ENCODE measurements around the gene ACKR2. TPM values are rescaled to one million over a fixed set of nuclear protein-coding genes. Genes with fewer than 3 reads are reported as not detected.

Gene ACKR2
- total and polyA plus RNA-seq, 2 of the 13 experiments (the other 11 are each of a cell fraction or from before 2014, with no cell fraction given) = 1.1 to 1.9 TPM

- Histone ChIP-seq H3K27ac (ENCODE audit: extremely low read length, insufficient read depth, low read length) (no peak overlapping the region), H2AFZ (ENCODE audit: low read length) (no peak overlapping the region), H3K4me2 (ENCODE audit: low read depth, low read length) (no peak overlapping the region), H3K4me3 (replicated peaks in 1 of 3; ENCODE audit: insufficient read depth in 1 of 3, low read depth in 2 of 3, low read length in 3 of 3) (no peak overlapping the region), H3K9ac (ENCODE audit: insufficient read depth, low read depth, low read length) (no peak overlapping the region), H3K79me2 (ENCODE audit: insufficient read depth, low read length) (no peaks in the 10 kb centered on the region), H3K9me3 (ENCODE audit: low read length) (no peaks in the 10 kb centered on the region), H3K27me3 (ENCODE audit: control insufficient read depth in 1 of 2, insufficient read depth in 2 of 2, low read length in 2 of 2) (no peaks in the 10 kb centered on the region), H4K20me1 (ENCODE audit: insufficient read depth, low read length) (no peaks in the 10 kb centered on the region), H3K4me1 (ENCODE audit: insufficient read depth, low read length) (peaks cover 20% of the 10 kb centered on the region), H3K36me3 (replicated peaks in 1 of 2; ENCODE audit: control insufficient read depth in 1 of 2, insufficient read depth in 2 of 2, low read length in 2 of 2) (no peaks in the 10 kb centered on the region)
- POLR2A ChIA-PET = no interaction called here
- in situ Hi-C loops (cut with HindIII; ENCODE audit: extremely low pct_ligation_motif_present, low pct_unique_long_range_greater_than_20kb) (loop anchor here (5.0 to 25.0 kb wide), 3 partner anchors 41 to 599 kb away; partner anchors contain the start of gene CYP8B1), intact Hi-C loops (cut with micrococcal nuclease; ENCODE audit: unreplicated experiment) (no loop called here)
- no peak for TF ChIP-seq ZIK1 (CRISPR knock-in tag; IDR thresholded peaks at IDR 0.05; ENCODE audit: borderline replicate concordance, low read depth)
- no peak for TF ChIP-seq ZFY (CRISPR knock-in tag; IDR thresholded peaks at IDR 0.05)
- no peak for TF ChIP-seq GABPB1 (CRISPR knock-in tag; IDR thresholded peaks at IDR 0.05)
- no peak for TF ChIP-seq CENPT (CRISPR knock-in tag; IDR thresholded peaks at IDR 0.05; ENCODE audit: low read depth)
- ATAC-seq (no peak), DNase-seq (ENCODE audit: low spot score) (no peak), FAIRE-seq (no peak)
- no TSS peak for BruUV-seq (replicated peaks)
- 96% methylated on average over 5 of the region's 5 CpGs for WGBS (ENCODE audit: low lambda C conversion rate)
- CTCF ChIA-PET (ENCODE audit: low intra/inter-chr PET ratio, low total read pairs) = no interaction called here
These were observed 27.2 kb downstream of the ACKR2 start for GRCh38 chr3:42836150-42837123.

- Histone ChIP-seq H3K36me3 (replicated peaks in 1 of 2; ENCODE audit: control insufficient read depth in 1 of 2, insufficient read depth in 2 of 2, low read length in 2 of 2) (no peaks in the 10 kb centered on the region), H3K9ac (ENCODE audit: insufficient read depth, low read depth, low read length) (no peak overlapping the region), H3K9me3 (ENCODE audit: low read length) (no peaks in the 10 kb centered on the region), H3K4me3 (replicated peaks in 1 of 3; ENCODE audit: insufficient read depth in 1 of 3, low read depth in 2 of 3, low read length in 3 of 3) (no peak overlapping the region), H3K4me2 (ENCODE audit: low read depth, low read length) (no peak overlapping the region), H3K79me2 (ENCODE audit: insufficient read depth, low read length) (no peaks in the 10 kb centered on the region), H3K4me1 (ENCODE audit: insufficient read depth, low read length) (peaks cover 30% of the 10 kb centered on the region), H3K27ac (ENCODE audit: extremely low read length, insufficient read depth, low read length) (no peak overlapping the region), H2AFZ (ENCODE audit: low read length) (no peak overlapping the region), H3K27me3 (ENCODE audit: control insufficient read depth in 1 of 2, insufficient read depth in 2 of 2, low read length in 2 of 2) (no peaks in the 10 kb centered on the region), H4K20me1 (ENCODE audit: insufficient read depth, low read length) (no peaks in the 10 kb centered on the region)
- POLR2A ChIA-PET = no interaction called here
- in situ Hi-C loops (cut with HindIII; ENCODE audit: extremely low pct_ligation_motif_present, low pct_unique_long_range_greater_than_20kb) (loop anchor here (5.0 to 25.0 kb wide), 3 partner anchors 39 to 601 kb away; partner anchors contain the start of gene CYP8B1), intact Hi-C loops (cut with micrococcal nuclease; ENCODE audit: unreplicated experiment) (loop anchor here (2.0 kb wide), 1 partner anchor 42 kb away; no protein-coding TSS in a partner anchor)
- CTCF ChIA-PET (ENCODE audit: low intra/inter-chr PET ratio, low total read pairs) = interaction anchor here (1.4 to 1.6 kb wide), 2 partner anchors 43 to 57 kb away, joined by 9 to 12 read pairs; no protein-coding TSS in a partner anchor
- no peak for FAIRE-seq
- BruUV-seq (replicated peaks) = no TSS peak
- no peak for ATAC-seq
- no peak for DNase-seq (ENCODE audit: low spot score)
- 89% methylated on average over 4 of the region's 4 CpGs for whole genome bisulfite sequencing (ENCODE audit: low lambda C conversion rate)
- no peak for TF ChIP-seq ZFP1 (CRISPR knock-in tag; IDR thresholded peaks at IDR 0.05)
- TF ChIP-seq NR0B2 (CRISPR knock-in tag; IDR thresholded peaks at IDR 0.05) = no peak
- no peak for TF ChIP-seq KLF12 (CRISPR knock-in tag; IDR thresholded peaks at IDR 0.05; ENCODE audit: borderline replicate concordance)
These were observed 29.3 kb downstream of the ACKR2 start for GRCh38 chr3:42838571-42838970.
